NCI-H2196 (cell line): ENCODE data around the gene FBRSL1.

ENCODE experiments used
- DNase-seq: peaks from one replicate; lab custom pipeline; 2025; ENCODE audit not compliant: unreplicated experiment; lab: John Stamatoyannopoulos, UW

FBRSL1 gene

DNA sequence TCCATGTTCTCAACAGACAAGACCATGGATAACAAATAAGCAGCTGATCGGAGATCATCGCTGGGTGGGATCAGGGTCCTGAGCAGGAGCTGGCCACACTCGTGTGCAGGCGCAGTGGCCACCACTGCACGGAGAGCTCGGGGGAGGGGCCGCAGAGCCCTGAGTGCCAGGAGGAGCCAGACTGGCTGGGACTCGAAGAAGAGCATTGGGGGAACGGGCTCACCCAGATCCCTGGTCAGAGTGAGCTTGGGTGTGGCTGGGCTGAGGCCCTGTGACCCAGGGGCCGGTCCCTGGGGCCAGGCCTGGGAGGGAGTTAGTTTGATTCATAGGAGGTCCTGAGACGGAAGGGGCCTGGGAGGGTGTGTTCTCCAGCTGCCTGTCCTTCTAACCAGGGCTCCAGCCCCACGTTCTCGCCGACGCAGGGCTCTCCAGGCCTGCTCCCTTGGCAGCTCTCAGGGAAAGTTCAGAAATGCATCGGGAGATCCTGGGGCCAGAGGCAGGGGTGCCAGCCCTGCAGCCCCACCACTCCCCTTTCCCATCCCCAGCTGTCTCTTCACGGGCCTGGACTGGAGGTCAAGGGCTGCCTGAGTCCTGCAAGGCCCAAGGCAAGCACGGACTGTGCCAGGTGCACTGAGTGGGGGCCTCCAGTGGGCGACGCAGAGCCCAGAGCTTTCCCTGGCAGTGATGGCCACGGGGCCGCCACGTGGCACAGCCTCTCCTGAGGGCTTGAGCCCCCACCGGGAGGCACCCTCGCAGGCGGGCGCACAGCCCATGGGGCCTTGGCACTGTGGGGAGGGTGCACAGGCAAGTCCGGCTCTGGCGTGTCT is 48.1 kb downstream of the FBRSL1 start:
- no peak for DNase-seq

DNA sequence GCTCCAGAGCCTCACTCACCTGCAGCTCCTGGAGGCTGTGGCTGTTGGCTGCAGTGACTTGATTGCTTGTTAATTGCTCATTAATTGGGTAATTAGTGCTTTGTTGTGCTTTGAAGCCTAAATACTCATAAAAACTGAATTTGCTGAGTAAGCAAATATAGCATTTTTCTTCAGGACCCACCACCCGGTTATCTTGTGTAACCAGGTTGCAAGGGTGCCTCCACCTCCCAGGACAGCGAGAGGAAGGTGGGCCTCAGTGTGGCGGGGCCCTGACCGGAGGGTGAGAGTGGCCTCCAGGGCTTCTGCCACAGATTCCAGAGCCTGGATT is 48.7 kb downstream of the FBRSL1 start:
- no peak for DNase-seq

DNA sequence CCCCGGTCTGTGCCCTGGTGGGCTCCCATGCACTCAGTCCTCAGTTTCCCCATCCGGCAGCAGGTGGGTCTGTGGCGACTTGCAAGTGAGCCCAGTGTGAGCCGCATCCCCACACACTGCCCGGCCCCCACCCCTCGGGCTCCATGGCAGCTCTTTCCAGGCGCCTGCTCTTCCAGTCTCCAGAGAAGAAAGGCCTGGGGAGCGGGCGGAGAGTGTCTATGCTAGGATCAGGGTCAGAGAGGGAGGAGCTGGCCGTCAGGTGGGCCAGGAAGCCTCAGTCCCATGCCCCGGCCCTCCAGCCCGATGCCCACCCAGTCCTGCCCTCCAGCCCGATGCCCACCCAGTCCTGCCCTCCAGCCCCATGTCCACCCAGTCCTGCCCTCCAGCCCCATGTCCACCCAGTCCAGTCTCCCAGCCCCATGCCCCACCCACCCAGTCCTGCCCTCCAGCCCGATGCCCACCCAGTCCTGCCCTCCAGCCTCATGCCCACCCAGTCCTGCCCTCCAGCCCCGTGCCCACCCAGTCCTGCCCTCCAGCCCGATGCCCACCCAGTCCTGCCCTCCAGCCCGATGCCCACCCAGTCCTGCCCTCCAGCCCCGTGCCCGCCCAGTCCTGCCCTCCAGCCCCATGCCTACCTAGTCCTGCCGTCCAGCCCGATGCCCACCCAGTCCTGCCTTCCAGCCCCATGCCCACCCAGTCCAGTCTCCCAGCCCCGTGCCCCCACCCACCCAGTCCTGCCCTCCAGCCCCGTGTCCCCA is 49.2 kb downstream of the FBRSL1 start:
- DNase-seq: no peak

DNA sequence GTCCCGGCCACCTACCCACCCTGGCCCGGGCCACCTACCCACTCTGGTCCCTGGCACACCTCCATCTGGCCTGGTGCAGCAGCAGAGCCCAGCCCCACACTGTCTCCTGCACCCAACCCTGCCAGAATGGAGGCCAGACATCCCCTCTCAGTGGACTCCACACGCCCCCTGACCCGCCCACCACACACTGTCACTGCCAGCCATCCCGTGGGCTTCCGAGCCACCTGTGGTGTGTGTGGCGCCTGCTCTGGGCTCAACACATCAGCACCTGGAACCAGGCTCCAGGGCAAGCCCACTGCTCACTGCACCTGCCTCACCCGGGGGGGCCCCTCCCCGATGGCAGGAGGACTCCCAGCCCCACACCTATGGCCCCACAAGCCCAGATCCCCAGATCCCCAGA is 50.5 kb downstream of the FBRSL1 start:
- DNase-seq: no peak

DNA sequence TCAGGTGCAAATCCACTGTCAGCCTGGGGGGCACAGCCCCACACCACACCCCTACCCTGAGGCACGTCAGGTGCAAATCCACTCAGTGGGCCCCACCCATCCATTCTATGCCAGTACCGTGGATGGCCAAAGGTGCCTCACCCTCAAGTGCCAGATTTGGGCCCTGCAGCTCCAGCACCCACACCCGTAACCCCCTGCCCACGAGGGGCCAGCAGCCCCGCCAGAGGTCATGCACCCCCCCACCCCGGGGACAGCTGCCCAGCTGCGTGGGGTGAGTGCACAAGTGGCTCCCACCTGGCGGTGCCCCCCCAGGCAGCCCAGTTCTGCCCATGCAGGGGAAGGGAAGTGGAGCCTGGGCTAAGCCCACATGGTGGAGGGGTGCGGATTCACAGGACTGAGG is 51.2 kb downstream of the FBRSL1 start:
- DNase-seq: no peak

DNA sequence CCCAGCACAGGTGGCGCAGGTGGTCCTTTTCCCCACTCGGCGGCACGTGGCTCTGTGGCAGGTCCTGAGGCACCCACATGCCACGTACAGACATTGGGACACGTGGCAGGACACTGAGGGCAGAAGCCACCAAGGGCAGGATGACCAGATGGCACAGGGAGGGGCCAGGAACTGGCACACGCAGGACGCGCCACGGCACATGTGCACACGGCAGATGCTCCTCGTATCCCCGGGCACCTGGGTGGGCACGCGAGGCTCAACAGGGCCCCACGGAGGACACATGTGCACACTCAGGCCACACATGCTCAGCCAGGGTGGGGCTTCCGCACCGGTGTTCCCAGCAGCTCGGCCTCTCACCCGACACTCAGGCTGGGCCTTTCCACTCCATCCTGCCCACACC is 52.0 kb downstream of the FBRSL1 start:
- DNase-seq: no peak

DNA sequence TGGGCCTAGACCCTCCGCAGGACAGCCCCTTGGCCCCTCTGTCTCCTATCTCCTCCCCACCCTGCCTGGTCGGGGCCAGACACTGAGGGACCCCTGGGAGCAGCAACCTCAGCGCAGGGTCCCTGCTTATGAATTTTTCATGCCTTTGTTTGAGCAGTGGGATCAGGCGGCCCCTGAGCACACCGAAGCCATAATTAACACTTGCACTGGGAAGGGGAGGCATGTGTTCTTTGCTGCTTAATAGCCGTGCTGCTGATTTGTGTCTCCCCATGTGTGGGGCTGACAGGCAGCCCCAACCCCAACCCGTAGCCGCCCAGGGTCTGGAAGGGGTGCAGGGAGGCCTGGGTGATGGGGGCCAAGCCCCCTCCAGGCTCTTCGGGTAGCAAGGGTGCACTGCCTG is 52.7 kb downstream of the FBRSL1 start:
- DNase-seq: no peak

DNA sequence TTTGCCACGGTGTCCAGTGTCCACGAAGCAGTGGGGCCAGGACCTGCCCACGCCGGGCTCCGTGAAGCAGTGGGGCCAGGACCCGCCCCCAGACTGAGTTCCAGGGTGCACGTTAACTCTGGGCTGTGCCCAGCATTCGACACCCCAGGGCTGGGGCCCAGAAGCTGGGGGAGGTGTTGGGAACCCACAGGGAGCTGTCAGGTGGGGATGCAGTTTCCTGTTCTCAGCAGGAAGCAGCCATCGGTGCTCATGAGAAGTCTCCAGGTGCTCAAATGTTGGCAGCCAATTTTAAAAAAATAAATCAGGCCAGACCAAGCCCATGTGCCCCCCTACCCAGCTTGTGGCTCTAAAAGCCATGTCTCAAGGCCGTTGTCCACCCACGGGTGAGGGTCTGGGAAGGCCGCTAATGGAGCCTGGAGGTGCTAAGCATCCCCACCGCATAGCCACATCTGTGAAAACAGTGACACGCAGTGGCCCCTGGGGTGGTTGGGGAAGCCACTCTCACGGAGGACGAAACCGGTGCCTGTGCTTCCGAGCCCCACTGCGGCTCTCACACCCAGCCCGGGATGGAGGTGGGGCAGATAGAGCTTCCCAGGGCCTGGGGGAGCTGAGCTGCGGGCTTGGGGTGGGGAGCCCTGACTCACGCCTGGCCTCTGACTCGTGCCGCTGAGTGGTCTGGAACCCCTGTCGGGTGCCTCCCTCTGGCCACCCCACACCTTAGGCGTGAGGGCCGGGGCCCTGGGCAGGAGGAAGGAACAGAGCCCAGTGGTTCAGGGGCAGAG is 53.5 kb downstream of the FBRSL1 start:
- DNase-seq: no peak

DNA sequence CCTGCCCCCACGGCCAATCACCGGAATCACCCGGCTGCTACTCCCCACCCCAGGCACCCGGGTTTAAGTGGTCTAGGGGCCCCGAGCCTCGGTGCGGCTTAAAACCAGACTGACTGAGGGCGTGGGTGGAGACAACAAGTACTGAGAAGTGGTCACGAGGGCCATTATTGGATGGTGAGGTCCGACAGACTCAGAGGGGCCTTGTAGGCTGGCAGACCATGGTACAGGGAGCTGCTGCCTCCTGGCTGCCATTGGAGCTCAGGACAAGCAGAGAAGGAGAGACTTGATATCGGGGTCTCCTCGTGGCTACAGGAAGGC is 54.1 kb downstream of the FBRSL1 start:
- DNase-seq: no peak

DNA sequence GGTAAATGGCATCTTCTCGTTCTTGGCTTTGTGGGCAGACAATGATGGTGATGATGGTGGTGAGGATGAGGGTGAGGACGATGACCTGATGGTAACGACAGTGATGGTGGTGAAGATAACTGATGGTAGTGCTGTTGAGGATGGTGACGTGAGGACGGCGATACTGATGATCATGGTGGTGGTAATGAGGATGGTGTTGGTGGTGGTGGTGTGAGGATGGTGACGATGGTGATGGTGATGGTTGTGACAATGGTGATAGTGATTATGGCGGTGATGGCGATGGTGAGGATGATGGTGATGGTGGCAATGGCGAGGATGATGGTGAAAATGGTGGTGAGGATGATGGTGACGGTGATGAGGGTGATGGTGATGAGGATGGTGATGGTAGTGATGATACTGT is 54.5 kb downstream of the FBRSL1 start:
- no peak for DNase-seq

DNA sequence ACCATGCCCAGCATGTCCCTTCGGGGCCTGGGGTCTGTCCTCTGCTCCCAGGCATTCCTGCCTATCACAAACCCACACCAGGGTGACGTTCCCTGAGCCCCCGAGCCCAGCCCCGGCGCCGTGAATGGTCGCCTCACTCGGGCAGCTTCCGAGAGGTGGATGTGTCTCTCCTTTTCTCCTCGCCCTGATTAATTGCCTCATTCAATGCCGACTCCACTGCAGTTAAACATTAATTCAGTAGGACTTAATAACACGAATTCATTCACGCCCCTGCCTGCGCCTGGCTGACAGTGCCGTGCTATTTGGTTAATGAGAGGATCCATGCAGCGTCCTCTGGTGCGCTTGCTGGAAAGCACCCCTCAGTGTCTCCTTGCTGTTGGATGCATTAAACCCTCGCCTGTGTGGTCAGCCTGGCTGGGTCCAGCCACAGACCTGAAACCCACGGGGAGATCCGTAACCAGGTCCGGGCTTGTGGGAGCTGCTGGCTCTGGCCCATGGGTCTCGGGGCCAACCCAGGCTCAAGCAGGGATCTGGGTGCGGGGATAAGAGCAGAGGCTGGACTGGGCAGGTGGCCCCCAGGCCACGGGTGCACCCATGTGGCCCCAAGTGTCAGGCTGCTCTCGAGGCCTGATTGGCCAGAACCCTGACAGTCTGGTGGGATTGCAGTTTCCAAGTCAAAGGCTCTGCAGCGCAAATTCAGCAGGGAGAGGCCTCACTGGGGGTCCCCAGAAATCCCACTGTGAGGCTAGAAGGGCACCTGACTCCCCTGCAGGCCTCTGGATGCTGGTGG is 55.4 kb downstream of the FBRSL1 start:
- DNase-seq: no peak

DNA sequence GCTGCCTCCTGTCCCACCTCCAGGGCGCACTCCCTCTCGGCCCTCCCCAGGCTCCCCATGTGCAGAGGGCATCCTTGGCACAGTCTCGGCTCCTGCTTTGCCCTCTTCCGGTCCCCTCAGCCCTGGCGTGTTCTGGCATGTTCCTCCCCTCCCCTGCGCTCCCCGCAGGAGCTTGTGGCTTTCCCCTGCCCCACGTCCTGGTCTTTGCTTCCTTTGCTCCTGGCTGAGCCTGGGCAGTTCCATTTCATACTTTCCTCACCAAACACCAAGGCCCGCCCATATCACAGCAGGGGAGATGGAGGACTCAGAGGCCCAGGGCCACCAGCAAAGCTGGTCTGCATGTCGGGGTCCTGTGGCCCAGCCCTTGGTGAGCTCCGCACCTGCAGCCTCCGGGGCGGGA is 56.0 kb downstream of the FBRSL1 start:
- DNase-seq: no peak

DNA sequence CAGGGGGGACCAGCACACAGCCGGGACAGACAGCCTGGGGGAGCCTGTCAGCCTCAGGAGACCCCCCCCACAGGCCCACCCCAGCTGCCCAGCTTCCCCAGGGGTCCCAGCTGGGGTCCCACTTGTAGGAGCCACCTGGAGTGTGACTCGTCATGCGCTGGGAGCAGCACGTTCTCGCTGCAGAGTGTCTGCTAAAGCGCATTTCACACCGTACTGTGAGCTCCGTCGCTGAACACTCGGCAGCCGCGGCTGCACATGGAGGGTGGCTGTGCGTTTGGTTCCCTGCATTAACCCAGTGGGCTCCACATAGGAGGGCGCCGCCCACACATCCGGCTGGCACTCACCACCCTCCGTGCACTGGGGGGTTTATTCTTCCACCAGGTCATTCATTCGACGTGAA is 56.7 kb downstream of the FBRSL1 start:
- DNase-seq: no peak

DNA sequence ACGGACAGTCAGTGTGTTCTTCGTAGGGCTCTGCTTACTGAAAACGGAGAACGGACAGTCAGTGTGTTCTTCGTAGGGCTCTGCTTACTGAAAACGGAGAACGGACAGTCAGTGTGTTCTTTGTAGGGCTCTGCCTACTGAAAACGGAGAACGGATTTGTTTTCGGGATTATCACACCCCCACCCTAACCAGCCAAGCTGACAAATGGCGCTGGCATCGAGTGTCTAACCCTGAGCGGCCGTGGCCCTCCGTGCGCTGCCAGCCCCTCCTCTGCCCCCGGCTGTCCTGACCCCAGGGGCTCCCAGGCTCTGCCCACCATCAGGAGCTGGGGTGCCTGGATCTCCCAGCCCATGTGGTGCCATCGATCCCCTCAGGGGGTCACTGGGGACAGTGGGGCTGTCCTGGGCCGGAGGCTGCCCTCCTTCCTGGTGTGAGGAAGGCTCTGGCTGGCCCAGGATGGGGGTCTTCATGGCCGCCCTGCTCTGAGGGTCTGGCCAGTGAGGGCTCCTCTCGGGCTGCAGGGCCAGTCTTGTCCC is 57.3 kb downstream of the FBRSL1 start:
- DNase-seq: no peak

DNA sequence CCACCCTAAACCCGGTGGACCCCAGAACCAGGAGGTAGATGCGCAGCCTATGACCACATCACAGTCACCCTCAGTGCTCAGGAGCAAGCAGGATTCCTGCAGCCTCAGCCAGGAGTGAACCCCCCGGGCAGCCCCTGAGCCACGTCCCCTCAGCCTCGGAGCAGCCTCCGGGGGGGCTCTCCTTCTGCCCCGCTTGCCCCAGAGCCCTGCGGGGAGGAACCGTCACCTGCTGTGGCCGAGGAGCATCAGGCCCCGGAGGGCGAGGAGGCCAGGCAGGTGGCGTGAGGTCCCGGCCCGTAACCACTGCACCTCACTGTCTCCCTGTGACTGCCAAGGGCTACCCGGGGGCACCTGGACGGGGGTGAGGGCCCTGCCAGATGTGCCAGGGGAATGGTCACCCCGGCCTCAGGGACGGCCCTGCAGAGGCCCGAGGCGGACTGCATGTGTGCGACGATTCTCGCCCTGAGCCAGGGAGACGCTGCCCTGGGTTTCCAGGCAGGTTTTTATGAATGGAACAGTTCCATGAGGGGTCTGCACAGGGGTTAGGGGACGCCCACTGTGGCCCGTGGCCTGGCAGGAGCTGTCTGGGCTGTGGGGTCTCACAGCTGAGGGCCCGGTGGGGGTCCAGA is 58.6 kb downstream of the FBRSL1 start:
- no peak for DNase-seq

DNA sequence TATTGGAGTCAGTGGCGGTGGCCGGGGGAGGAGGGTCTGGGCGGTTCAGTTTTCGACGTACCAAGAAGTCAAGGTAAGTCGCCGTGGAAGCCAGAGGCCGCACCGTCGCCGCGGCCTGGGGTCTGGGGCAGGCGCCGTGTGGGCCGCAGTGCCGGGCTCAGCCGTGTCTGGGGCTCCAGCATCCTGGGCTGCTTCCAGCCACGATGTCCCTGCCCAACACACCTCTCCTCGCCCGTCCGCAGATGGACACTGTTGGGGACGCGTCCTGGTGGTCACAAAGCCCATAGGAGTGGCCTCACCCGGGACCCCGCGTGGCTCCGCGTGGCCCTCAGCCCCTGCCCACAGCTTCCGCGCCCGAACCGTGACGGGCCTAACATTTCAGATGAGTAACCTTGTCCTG is 59.1 kb downstream of the FBRSL1 start:
- no peak for DNase-seq

DNA sequence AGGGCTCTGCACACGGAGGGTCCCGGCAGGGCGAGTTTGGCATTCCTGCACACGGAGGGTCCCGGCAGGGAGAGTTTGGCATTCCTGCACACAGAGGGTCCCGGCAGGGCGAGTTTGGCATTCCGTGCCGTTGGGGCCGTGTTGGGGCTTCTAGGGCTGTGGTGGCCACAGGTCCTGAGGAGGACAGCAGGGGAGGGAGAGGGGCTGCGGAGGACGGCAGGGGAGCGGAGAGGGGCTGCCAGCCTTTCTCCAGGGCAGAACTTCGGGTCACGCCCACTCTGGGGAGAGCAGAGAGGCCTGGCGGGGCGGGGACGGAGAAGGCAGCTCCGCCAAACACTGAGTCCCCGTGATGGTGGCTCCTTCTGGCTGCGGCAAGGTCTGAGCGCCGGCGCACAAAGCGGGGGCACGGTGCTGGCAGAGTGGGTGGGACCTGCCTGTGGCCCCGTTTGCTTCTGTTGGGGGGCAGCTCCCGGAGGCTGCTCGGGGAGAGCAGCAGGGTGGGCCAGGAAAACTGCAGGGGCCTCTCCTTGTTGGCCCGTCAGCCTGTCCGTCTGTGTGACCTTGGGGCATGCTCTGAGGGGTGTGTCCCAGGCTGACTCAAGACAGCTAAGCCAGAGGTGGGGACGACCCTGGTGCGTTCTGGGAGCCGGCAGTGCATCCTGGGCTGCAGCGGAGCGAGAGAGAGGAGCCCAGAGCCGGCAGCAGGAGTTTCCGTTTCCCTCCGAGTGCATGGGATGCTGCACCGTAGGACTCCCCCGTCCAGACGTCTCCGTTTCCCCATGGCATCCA is 60.3 kb downstream of the FBRSL1 start:
- DNase-seq: no peak

DNA sequence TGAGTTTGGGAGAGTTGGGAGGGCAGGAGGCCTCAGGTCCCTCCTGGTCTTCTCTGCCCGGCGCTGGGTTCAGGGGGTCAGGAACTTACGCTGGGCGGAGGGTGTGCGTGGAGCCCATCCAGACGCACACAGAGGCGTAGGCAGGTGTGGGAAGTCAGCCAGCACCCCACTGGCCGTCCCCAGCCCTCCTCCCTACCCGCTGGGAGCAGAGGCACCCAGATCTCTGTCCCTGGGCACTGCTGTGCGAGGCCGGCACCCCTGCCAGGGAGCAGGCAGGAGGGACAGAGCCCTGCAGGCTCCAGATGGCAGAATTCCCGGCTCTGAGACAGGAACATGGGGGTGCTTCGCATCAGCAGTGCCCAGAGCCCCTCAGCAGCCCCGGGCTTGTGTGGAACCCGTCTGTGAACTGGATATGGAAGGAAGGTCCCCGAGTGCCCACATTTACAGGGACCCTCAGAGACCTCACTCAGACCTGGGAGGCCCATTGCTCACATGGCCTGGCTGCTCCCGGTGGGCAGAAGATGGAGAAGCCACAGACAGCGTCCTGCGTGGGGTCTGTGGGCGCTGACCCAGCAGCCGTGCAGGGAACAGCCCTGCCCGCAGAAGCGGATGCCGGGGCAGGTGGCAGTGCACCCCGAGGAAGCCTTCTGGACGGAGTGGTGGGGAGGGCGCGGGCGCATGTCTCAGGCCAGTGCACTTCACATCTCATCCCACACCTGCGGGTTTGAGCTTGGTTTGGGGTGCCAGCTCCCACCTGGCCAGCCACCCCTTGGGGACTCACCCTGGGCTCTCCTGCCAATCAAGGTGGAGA is 61.1 kb downstream of the FBRSL1 start:
- no peak for DNase-seq

DNA sequence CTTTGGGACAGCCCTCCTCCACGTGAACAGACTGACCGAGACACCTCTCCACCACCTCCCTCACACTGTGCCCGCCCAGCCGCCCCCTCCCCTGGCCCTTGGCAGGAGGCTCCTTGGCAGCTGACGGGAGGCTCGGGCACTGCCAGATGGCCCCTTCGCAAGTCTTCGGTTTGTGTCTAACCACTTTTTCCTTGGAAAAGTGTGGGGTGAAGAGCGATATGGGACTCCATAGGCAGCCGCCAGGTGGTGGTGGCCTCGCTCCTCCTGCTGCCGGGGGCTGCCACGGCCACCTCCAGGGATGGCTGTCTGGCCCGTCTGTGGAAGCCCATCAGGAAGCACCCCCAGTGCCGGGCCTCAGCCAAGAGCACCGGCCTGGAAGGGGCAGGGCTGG is 61.7 kb downstream of the FBRSL1 start:
- DNase-seq: no peak
